SJCRH30 (cell line): ENCODE data around the gene LBH. TPM values are rescaled to one million over a fixed set of nuclear protein-coding genes. Genes with fewer than 3 reads are reported as not detected.
A peak's percentile ranks its signal among the peaks of the same experiment; 100 is the strongest.

ENCODE experiments used
- DNase-seq, 2 experiments: peaks; one replicate each; pipeline ENCODE4 v3.0.0-alpha.2; 2015 to 2020
- H3K27ac ChIP-seq: fragments of 250-450 bp; sonication (Bioruptor Pico); 2 replicates; pipeline ENCODE4 v1.5.1; 2020; ENCODE audit warnings: mild to moderate bottlenecking, moderate library complexity
- H3K27me3 ChIP-seq: fragments of 250-450 bp; sonication (Bioruptor Pico); 2 replicates; pipeline ENCODE4 v1.5.1; 2020; ENCODE audit warnings: mild to moderate bottlenecking, moderate library complexity
- H3K36me3 ChIP-seq: fragments of 250-450 bp; sonication (Bioruptor Pico); 2 replicates; pipeline ENCODE4 v1.5.1; 2020; ENCODE audit warnings: mild to moderate bottlenecking, moderate library complexity
- H3K4me1 ChIP-seq: fragments of 250-450 bp; sonication (Bioruptor Pico); 2 replicates; pipeline ENCODE4 v1.5.1; 2020; ENCODE audit warnings: mild to moderate bottlenecking, moderate library complexity
- H3K4me3 ChIP-seq: fragments of 250-450 bp; sonication (Bioruptor Pico); 2 replicates; pipeline ENCODE4 v1.5.1; 2020; ENCODE audit warnings: mild to moderate bottlenecking, moderate library complexity
- H3K9me3 ChIP-seq: fragments of 250-450 bp; sonication (Bioruptor Pico); replicated peaks from 2 replicates; pipeline ENCODE4 v1.5.1; 2020; ENCODE audit warnings: mild to moderate bottlenecking, moderate library complexity
- total RNA-seq: library from RNA; depleted of rRNA; stranded (reverse); fragments of >200 nt; shearing (Covaris generic); gene quantifications from 2 replicates; pipeline ENCODE4 v1.2.3, GENCODE V29; 2014

LBH gene
- total RNA-seq, 1 experiment from 2014 or later = 140 TPM

GRCh38 chr2:30278419-30278818 lies 47.1 kb downstream of the LBH start:
- Histone ChIP-seq H3K4me3 (no peak overlapping the region), H3K27me3 (no peaks in the 10 kb centered on the region), H3K36me3 (no peaks in the 10 kb centered on the region), H3K27ac (no peak overlapping the region), H3K4me1 (peaks cover 51% of the 10 kb centered on the region), H3K9me3 (no peaks in the 10 kb centered on the region)
- no peak for DNase-seq

- Histone ChIP-seq H3K27me3 (no peaks in the 10 kb centered on the region), H3K27ac (no peak overlapping the region), H3K36me3 (no peaks in the 10 kb centered on the region), H3K9me3 (no peaks in the 10 kb centered on the region), H3K4me3 (no peak overlapping the region), H3K4me1 (peaks cover 29% of the 10 kb centered on the region)
- no peak for DNase-seq
Observed at GRCh38 chr2:30280596-30281434, 49.5 kb downstream of the LBH start.

GRCh38 chr2:30282081-30282480 lies 50.7 kb downstream of the LBH start:
- Histone ChIP-seq H3K36me3 (no peaks in the 10 kb centered on the region), H3K27ac (no peak overlapping the region), H3K4me1 (peaks cover 22% of the 10 kb centered on the region), H3K27me3 (no peaks in the 10 kb centered on the region), H3K4me3 (no peak overlapping the region), H3K9me3 (no peaks in the 10 kb centered on the region)
- DNase-seq = no peak

GRCh38 chr2:30282721-30283120 lies 51.4 kb downstream of the LBH start:
- H3K27me3 ChIP-seq = no peaks in the 10 kb centered on the region
- no peak overlapping the region for H3K4me3 ChIP-seq
- peaks cover 26% of the 10 kb centered on the region for H3K4me1 ChIP-seq
- DNase-seq = no peak
- no peak overlapping the region for H3K27ac ChIP-seq
- no peaks in the 10 kb centered on the region for H3K9me3 ChIP-seq
- H3K36me3 ChIP-seq = no peaks in the 10 kb centered on the region

GRCh38 chr2:30283931-30284565 lies 52.7 kb downstream of the LBH start:
- H3K27me3 ChIP-seq = no peaks in the 10 kb centered on the region
- H3K27ac ChIP-seq = no peak overlapping the region
- peaks cover 28% of the 10 kb centered on the region for H3K4me1 ChIP-seq
- no peak overlapping the region for H3K4me3 ChIP-seq
- H3K36me3 ChIP-seq = no peaks in the 10 kb centered on the region
- no peaks in the 10 kb centered on the region for H3K9me3 ChIP-seq
- DNase-seq = no peak

- Histone ChIP-seq H3K36me3 (no peaks in the 10 kb centered on the region), H3K9me3 (no peaks in the 10 kb centered on the region), H3K4me1 (peaks cover 43% of the 10 kb centered on the region), H3K27ac (no peak overlapping the region), H3K4me3 (no peak overlapping the region), H3K27me3 (no peaks in the 10 kb centered on the region)
- no peak for DNase-seq
Observed at GRCh38 chr2:30285758-30286157, 54.4 kb downstream of the LBH start.

GRCh38 chr2:30287190-30287840 lies 56.0 kb downstream of the LBH start:
- DNase-seq = peak in 1 of 2 experiments; percentile 60
- Histone ChIP-seq H3K4me3 (no peak overlapping the region), H3K36me3 (no peaks in the 10 kb centered on the region), H3K27ac (no peak overlapping the region; the same call in 1 of the 2 replicates), H3K4me1 (peaks cover 48% of the 10 kb centered on the region), H3K27me3 (no peaks in the 10 kb centered on the region), H3K9me3 (no peaks in the 10 kb centered on the region)

GRCh38 chr2:30287857-30288513 lies 56.7 kb downstream of the LBH start:
- DNase-seq = no peak
- no peak overlapping the region; the same call in 1 of the 2 replicates for H3K27ac ChIP-seq

GRCh38 chr2:30288561-30288960 lies 57.2 kb downstream of the LBH start:
- no peak for DNase-seq
- no peaks in the 10 kb centered on the region for H3K36me3 ChIP-seq
- peaks cover 56% of the 10 kb centered on the region for H3K4me1 ChIP-seq
- H3K4me3 ChIP-seq = no peak overlapping the region
- no peaks in the 10 kb centered on the region for H3K9me3 ChIP-seq
- H3K27me3 ChIP-seq = no peaks in the 10 kb centered on the region
- H3K27ac ChIP-seq = no peak overlapping the region; the same call in 1 of the 2 replicates

More at GRCh38 chr2:30287857-30288513, 56.7 kb downstream of the LBH start:
- H3K27me3 ChIP-seq = no peaks in the 10 kb centered on the region
- no peaks in the 10 kb centered on the region for H3K36me3 ChIP-seq
- no peak overlapping the region for H3K4me3 ChIP-seq
- peaks cover 50% of the 10 kb centered on the region for H3K4me1 ChIP-seq
- no peaks in the 10 kb centered on the region for H3K9me3 ChIP-seq

- no peaks in the 10 kb centered on the region for H3K9me3 ChIP-seq
- no peaks in the 10 kb centered on the region for H3K27me3 ChIP-seq
- H3K4me1 ChIP-seq = peaks cover 43% of the 10 kb centered on the region
- peak overlapping the region; percentile 50 for H3K27ac ChIP-seq
- DNase-seq = peak; percentile 68 to 72
- no peak overlapping the region for H3K4me3 ChIP-seq
- no peaks in the 10 kb centered on the region for H3K36me3 ChIP-seq
Observed at GRCh38 chr2:30293303-30293921, 62.1 kb downstream of the LBH start.

GRCh38 chr2:30294133-30294532 lies 62.8 kb downstream of the LBH start:
- Histone ChIP-seq H3K36me3 (no peaks in the 10 kb centered on the region), H3K27ac (peak overlapping the region; percentile 50)

GRCh38 chr2:30296496-30296895 lies 65.2 kb downstream of the LBH start:
- no peak overlapping the region for H3K27ac ChIP-seq

More at GRCh38 chr2:30294133-30294532, 62.8 kb downstream of the LBH start:
- no peaks in the 10 kb centered on the region for H3K9me3 ChIP-seq
- no peak overlapping the region for H3K4me3 ChIP-seq
- H3K4me1 ChIP-seq = peaks cover 36% of the 10 kb centered on the region
- DNase-seq = no peak
- H3K27me3 ChIP-seq = no peaks in the 10 kb centered on the region

GRCh38 chr2:30298302-30298701 lies 67.0 kb downstream of the LBH start:
- Histone ChIP-seq H3K9me3 (no peaks in the 10 kb centered on the region), H3K4me3 (no peak overlapping the region), H3K4me1 (peaks cover 37% of the 10 kb centered on the region), H3K36me3 (no peaks in the 10 kb centered on the region), H3K27me3 (no peaks in the 10 kb centered on the region), H3K27ac (no peak overlapping the region)
- DNase-seq = no peak

More at GRCh38 chr2:30296496-30296895, 65.2 kb downstream of the LBH start:
- H3K4me3 ChIP-seq = no peak overlapping the region
- DNase-seq = no peak
- H3K4me1 ChIP-seq = peaks cover 36% of the 10 kb centered on the region
- H3K9me3 ChIP-seq = no peaks in the 10 kb centered on the region
- H3K36me3 ChIP-seq = no peaks in the 10 kb centered on the region
- H3K27me3 ChIP-seq = no peaks in the 10 kb centered on the region

- Histone ChIP-seq H3K27me3 (no peaks in the 10 kb centered on the region), H3K27ac (peak overlapping the region; percentile 41; the same call in 1 of the 2 replicates), H3K4me3 (no peak overlapping the region), H3K4me1 (peaks cover 30% of the 10 kb centered on the region), H3K9me3 (no peaks in the 10 kb centered on the region), H3K36me3 (no peaks in the 10 kb centered on the region)
- DNase-seq = no peak
Observed at GRCh38 chr2:30300122-30300455, 68.8 kb downstream of the LBH start.
